ENCODE results near the gene CFAP46.

- no peak for TF ChIP-seq CTCF (IDR thresholded peaks at IDR 0.05)
- no peak for TF ChIP-seq POLR2A (IDR thresholded peaks at IDR 0.05)
- TF ChIP-seq EP300 (IDR thresholded peaks at IDR 0.05), result no peak
Measured at GRCh38 chr10:132774902-132775863, 167.2 kb downstream of the CFAP46 start.

Measured in ovary (tissue), 3 donors.